Smooth muscle cell of the brain vasculature (primary cell): ENCODE data around the gene HHAT.

Experiments used
- DNase-seq: peaks from one replicate; pipeline ENCODE4 v3.0.0-alpha.2; 2012; ENCODE audit warnings: low read depth, low spot score

HHAT gene

DNA sequence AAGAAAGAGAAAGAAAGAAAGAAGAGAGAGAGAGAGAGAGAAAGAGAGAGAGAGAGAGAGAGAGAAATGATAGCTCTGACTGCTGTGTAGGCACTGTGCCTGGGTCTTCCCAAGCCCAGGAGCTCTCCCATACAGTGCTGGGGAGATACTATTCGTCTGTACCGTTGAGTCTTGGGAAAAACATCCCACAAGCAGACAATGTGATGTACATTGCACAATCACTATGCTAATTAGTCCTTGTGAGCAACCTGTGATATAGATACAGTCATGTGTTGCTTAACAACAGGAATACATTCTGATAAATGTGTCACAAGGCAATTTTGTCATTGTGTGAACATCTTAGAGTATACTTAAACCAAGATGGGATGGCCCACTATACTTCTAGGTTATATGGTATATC, 381.0 kb downstream of the HHAT start:
- no peak for DNase-seq

DNA sequence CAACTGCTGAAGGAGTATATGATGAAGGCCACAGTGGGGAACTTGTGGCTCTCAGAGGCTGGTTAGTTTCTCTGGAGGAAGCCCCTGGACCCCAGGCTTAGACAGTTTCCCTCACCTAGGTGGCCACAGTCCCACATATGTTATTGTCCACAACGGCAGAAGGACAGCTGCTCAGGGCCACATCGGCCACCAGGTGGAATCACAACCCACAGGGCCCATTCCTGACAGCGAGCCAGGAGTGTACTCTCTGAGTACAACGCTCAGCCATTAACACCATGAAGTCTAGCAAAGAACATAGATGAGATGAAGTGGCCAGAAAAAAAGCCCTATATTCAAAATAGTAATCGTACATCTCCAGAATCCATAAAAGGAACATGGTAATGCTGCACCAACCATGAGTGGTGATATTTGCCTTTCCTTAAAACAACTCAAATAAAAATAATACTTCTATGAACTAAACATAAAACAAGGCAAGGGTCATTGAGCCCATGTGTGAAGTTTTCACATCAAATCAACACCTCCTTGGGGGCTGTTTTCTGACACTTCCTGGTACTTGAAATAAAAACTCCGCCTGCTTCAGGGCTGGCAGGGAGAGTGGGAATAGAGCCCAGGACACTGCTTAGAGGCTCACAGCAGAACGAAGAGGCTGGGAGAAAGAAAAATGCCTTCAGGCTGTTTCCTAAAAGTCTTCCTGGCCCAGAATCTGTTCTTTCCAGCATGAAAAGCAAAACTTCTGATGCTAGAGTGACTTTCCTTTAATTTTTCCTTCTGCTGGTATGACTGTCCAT, 383.3 kb downstream of the HHAT start:
- no peak for DNase-seq

DNA sequence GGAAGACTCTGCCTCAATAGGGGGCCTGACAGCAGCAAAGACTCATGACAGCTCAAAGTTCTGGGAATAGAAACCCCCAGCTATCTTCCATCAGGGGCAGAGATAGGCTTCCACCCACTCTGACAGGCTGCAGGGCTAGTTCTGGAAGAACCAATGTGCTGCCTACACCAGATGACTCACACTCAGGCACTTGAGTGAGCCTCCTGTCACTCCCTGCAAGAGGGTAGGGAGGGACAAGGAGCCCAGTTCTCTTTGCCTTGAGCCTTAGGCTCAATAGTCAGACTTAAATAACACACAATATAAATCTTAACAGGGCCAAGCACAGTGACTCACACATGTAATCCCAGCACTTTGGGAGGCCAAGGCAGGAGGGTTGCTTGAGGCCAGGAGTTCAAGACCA, 386.4 kb downstream of the HHAT start:
- DNase-seq, result no peak

DNA sequence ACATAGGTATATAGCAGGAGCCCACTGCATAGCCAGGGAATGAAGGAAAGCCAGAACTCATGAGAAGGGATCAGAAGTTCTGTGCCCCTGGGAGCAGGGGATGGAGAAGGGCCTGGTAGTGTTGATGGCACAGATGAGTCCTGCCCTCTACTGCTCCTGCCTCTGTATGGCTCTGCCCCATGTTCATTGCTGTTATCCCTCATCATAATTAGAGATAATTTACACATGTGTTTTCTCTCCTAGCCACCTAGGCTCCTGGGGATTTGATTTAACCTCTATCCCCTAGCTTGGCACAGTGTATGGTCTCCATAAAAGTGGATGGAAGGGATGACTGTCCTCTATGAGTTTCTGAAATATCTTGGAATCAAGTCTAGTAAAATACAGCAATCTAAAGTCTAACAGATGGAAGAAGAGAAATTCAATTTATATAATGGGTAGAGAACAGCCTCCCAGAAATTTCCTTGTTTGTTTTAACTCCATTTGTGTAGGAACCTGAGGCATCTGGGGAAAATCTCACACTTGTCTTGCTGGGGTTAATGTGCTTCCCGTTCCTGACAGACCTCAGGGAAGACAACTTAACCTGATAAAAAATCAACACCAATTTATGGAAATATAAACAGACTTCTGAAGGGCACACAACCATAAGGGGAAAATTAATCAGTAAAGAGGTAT, 393.8 kb downstream of the HHAT start:
- DNase-seq, result no peak

DNA sequence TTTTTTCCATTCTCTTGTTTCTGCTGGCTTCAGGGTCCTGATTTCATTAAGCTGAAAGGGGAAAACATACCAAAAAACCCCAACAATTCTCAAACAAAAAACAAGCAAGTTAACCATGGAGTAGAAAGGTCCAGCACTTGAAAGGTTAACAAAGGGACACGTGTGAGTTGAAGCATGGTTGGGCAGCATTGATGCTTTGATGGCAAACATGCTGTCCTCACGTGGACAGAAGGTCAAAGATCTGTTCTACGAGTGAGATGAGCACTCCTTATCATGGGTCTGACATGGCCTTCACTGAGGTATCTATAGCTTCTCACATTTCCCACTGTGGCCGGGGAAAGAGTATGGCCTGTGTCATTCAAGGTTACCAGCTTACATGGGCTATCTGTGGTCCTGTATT, 394.9 kb downstream of the HHAT start:
- DNase-seq, result no peak

DNA sequence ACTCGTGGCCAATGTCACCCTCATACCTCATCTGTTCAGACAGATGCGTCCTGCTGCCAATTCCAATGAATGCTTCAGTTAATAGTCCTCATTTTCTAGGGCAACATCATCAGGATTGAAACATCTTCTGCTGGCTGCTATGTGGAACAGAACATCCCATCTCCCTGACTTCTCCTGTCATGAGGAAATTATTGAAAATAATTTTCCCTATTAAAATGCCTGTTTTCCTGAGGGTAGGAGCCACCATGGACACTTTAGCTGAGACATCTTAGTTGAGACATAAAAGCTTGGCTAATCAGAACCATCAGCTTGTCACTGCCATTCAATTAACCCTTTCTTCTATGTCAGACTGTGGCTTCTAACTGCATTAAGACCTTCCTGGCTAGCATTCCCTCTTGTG, 396.1 kb downstream of the HHAT start:
- no peak for DNase-seq
